GM12878 (cell line): ENCODE measurements around the gene S100A16. TPM values are rescaled to one million over a fixed set of nuclear protein-coding genes. Genes with fewer than 3 reads are reported as not detected.
A peak's percentile ranks its signal among the peaks of the same experiment; 100 is the strongest.

Experiments
- ATF7 ChIP-seq: fragments of 450-650 bp; IDR thresholded peaks from 2 replicates; pipeline ENCODE4 v1.6.1; 2016; ENCODE audit warnings: low read depth, mild to moderate bottlenecking
- CHD2 ChIP-seq: IDR thresholded peaks from 2 replicates; pipeline ENCODE4 v1.6.1; 2011; ENCODE audit warnings: low read depth, low read length, improper control_type of control experiment, borderline replicate concordance
- FOXM1 ChIP-seq: IDR thresholded peaks from 2 replicates; pipeline ENCODE4 v1.6.1; 2012; ENCODE audit warnings: low read depth, mild to moderate bottlenecking, inconsistent platforms, low read length, moderate library complexity
- IKZF2 ChIP-seq, 2 experiments: fragments of 450-650 bp; IDR thresholded peaks; 2 replicates each; pipeline ENCODE4 v1.6.1; 2017; ENCODE audit warnings: mild to moderate bottlenecking in 2 of 2, moderate library complexity in 2 of 2
- MTA2 ChIP-seq: fragments of 450-650 bp; IDR thresholded peaks from 2 replicates; pipeline ENCODE4 v1.6.1; 2016; ENCODE audit warnings: low read depth, mild to moderate bottlenecking, moderate library complexity
- PAX8 ChIP-seq: fragments of 450-650 bp; IDR thresholded peaks from 2 replicates; pipeline ENCODE4 v1.6.1; 2017; ENCODE audit warnings: mild to moderate bottlenecking, moderate library complexity
- TBL1XR1 ChIP-seq: IDR thresholded peaks from 2 replicates; pipeline ENCODE4 v1.6.1; 2012; ENCODE audit warnings: low read depth, low read length, improper control_type of control experiment
- TCF12 ChIP-seq: IDR thresholded peaks from 2 replicates; pipeline ENCODE4 v1.6.1; 2011; ENCODE audit warnings: low read depth, mild to moderate bottlenecking, low read length
- ZNF24 ChIP-seq: fragments of 450-650 bp; IDR thresholded peaks from 2 replicates; pipeline ENCODE4 v1.6.1; 2017; ENCODE audit warnings: antibody characterized with exemption, mild to moderate bottlenecking
- ZNF384 ChIP-seq: IDR thresholded peaks from 2 replicates; pipeline ENCODE4 v1.6.1; 2012; ENCODE audit warnings: low read depth, mild to moderate bottlenecking, low read length, improper control_type of control experiment, borderline replicate concordance
- ZNF622 ChIP-seq: fragments of 450-650 bp; IDR thresholded peaks from 2 replicates; pipeline ENCODE4 v1.6.1; 2017; ENCODE audit warnings: mild to moderate bottlenecking, inconsistent platforms
- ZSCAN29 ChIP-seq: fragments of 450-650 bp; IDR thresholded peaks from 2 replicates; pipeline ENCODE4 v1.6.1; 2017; ENCODE audit warnings: mild to moderate bottlenecking, moderate library complexity
- polyA plus RNA-seq, 11 experiments: library from polyadenylated mRNA; depleted of rRNA in 4 of 11; unstranded in 6 of 11; stranded (reverse) in 5 of 11; fragments of >200 nt; fragmentation: Nextera tagmentation in 4 of 11; fragmentation: Illumina TruSeq in 1 of 11; extraction: Ambion mirVana in 4 of 11; extraction: Trizol in 1 of 11; gene quantifications; 1 replicate in 1 of 11; 2 replicates in 10 of 11; pipeline versions ENCODE4 v1.2.1 to v1.2.3, GENCODE V29; 2011 to 2016; ENCODE audit warnings: inconsistent platforms in 2 of 11, missing spikeins in 2 of 11, low read depth in 1 of 11
- total RNA-seq, 4 experiments: library from RNA; depleted of rRNA in 3 of 4; stranded (reverse); fragments of >200 nt in 3 of 4; fragmentation: Illumina TruSeq in 1 of 4; extraction: Trizol in 1 of 4; gene quantifications; 2 replicates each; pipeline versions ENCODE4 v1.2.1 to v1.2.3, GENCODE V29; 2013 to 2021
- TF ChIP-seq, protein P1 (sequence below): IDR thresholded peaks from 2 replicates; pipeline ENCODE4 v1.6.1; 2011; ENCODE audit warnings: low read depth, low read length, improper control_type of control experiment, borderline replicate concordance
- TF ChIP-seq, protein P2 (sequence below): fragments of 450-650 bp; IDR thresholded peaks from 2 replicates; pipeline ENCODE4 v1.6.1; 2017; ENCODE audit warnings: mild to moderate bottlenecking, low read depth, inconsistent platforms; ENCODE audit not compliant: poor library complexity, severe bottlenecking
- TF ChIP-seq, protein P3 (sequence below): fragments of 450-650 bp; IDR thresholded peaks from 2 replicates; pipeline ENCODE4 v1.6.1; 2017; ENCODE audit warnings: mild to moderate bottlenecking, moderate library complexity
- TF ChIP-seq, protein P4 (sequence below): fragments of 450-650 bp; IDR thresholded peaks from 2 replicates; pipeline ENCODE4 v1.6.1; 2017; ENCODE audit warnings: antibody characterized with exemption, mild to moderate bottlenecking, moderate library complexity
- TF ChIP-seq, protein P5 (sequence below): IDR thresholded peaks from 2 replicates; pipeline ENCODE4 v1.6.1; 2011; ENCODE audit warnings: borderline replicate concordance, low read depth, mild to moderate bottlenecking, moderate library complexity, low read length; ENCODE audit not compliant: insufficient read depth, poor library complexity, severe bottlenecking

S100A16 gene
- total and polyA plus RNA-seq, 10 of the 15 experiments (the other 5 are each of a cell fraction or from before 2014, with no cell fraction given): 0.14 to 0.51 (median 0.25) TPM; not detected in 6

DNA sequence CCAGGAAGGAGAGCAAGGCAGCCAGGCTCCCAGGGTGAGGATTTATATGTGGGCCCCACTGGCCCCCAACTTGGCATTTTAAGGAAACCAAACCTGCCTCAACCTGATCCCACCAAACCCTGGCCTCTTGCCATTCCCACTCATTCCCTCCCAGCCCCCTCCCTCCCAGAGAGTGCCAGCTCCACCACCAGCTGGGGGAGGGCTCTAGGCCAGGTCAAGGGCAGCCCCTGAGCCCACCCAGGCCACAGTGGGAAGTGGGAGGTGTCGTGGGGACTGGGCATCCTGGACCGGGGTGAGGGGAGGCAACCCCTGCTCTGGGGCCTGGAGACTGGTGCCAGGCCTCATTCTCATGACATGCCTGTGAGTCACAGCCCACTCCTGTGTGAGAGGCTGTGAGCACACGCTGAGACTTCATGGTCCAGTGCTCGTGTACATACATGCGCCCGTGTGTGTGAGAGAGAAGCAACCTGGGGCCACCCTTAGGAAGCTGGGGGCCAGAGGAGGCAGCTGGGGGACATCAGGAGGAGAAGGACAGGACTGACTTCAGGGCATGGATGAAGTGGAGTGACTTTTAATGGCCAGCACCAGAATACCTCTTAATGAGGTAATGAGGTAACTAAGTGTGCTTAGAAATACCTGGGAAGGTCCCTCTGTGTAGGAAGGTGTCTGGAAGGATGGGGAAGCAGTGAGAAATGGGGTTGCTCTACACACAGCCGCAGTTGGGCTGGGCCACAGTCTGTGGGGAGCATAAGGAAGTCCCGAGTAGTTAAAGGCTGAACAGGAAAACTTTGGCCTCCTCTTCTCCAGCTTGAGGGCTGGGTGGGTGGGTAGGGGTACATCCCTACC, 47.2 kb downstream of the S100A16 start, which contains the start of gene S100A2 (continued):
- TF ChIP-seq TCF12: 0 out of 2 replicates have a peak, but pooled peaks have one; percentile 19
- TF ChIP-seq ZNF622: no peak
- no peak for TF ChIP-seq TBL1XR1
- TF ChIP-seq, protein P1, sequence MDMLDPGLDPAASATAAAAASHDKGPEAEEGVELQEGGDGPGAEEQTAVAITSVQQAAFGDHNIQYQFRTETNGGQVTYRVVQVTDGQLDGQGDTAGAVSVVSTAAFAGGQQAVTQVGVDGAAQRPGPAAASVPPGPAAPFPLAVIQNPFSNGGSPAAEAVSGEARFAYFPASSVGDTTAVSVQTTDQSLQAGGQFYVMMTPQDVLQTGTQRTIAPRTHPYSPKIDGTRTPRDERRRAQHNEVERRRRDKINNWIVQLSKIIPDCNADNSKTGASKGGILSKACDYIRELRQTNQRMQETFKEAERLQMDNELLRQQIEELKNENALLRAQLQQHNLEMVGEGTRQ: no peak
- no peak for TF ChIP-seq ZSCAN29
- peak; percentile 59; the same call in 1 of the 2 replicates for TF ChIP-seq MTA2
- TF ChIP-seq, protein P2, sequence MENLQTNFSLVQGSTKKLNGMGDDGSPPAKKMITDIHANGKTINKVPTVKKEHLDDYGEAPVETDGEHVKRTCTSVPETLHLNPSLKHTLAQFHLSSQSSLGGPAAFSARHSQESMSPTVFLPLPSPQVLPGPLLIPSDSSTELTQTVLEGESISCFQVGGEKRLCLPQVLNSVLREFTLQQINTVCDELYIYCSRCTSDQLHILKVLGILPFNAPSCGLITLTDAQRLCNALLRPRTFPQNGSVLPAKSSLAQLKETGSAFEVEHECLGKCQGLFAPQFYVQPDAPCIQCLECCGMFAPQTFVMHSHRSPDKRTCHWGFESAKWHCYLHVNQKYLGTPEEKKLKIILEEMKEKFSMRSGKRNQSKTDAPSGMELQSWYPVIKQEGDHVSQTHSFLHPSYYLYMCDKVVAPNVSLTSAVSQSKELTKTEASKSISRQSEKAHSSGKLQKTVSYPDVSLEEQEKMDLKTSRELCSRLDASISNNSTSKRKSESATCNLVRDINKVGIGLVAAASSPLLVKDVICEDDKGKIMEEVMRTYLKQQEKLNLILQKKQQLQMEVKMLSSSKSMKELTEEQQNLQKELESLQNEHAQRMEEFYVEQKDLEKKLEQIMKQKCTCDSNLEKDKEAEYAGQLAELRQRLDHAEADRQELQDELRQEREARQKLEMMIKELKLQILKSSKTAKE: no peak
- peak; percentile 14; the same call in 1 of the 2 replicates for TF ChIP-seq ZNF384
- 0 out of 2 replicates have a peak, but pooled peaks have one; percentile 39 for TF ChIP-seq PAX8
- TF ChIP-seq IKZF2 (IDR thresholded peaks at IDR 0.05): peak; percentile 22 to 37; a peak in 2 of 4 replicates
- TF ChIP-seq, protein P3, sequence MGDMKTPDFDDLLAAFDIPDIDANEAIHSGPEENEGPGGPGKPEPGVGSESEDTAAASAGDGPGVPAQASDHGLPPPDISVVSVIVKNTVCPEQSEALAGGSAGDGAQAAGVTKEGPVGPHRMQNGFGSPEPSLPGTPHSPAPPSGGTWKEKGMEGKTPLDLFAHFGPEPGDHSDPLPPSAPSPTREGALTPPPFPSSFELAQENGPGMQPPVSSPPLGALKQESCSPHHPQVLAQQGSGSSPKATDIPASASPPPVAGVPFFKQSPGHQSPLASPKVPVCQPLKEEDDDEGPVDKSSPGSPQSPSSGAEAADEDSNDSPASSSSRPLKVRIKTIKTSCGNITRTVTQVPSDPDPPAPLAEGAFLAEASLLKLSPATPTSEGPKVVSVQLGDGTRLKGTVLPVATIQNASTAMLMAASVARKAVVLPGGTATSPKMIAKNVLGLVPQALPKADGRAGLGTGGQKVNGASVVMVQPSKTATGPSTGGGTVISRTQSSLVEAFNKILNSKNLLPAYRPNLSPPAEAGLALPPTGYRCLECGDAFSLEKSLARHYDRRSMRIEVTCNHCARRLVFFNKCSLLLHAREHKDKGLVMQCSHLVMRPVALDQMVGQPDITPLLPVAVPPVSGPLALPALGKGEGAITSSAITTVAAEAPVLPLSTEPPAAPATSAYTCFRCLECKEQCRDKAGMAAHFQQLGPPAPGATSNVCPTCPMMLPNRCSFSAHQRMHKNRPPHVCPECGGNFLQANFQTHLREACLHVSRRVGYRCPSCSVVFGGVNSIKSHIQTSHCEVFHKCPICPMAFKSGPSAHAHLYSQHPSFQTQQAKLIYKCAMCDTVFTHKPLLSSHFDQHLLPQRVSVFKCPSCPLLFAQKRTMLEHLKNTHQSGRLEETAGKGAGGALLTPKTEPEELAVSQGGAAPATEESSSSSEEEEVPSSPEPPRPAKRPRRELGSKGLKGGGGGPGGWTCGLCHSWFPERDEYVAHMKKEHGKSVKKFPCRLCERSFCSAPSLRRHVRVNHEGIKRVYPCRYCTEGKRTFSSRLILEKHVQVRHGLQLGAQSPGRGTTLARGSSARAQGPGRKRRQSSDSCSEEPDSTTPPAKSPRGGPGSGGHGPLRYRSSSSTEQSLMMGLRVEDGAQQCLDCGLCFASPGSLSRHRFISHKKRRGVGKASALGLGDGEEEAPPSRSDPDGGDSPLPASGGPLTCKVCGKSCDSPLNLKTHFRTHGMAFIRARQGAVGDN: peak; percentile 88
- TF ChIP-seq ATF7: peak; percentile 51; the same call in 1 of the 2 replicates
- 0 out of 2 replicates have a peak, but pooled peaks have one; percentile 13 for TF ChIP-seq CHD2
- TF ChIP-seq FOXM1: no peak
- TF ChIP-seq, protein P4, sequence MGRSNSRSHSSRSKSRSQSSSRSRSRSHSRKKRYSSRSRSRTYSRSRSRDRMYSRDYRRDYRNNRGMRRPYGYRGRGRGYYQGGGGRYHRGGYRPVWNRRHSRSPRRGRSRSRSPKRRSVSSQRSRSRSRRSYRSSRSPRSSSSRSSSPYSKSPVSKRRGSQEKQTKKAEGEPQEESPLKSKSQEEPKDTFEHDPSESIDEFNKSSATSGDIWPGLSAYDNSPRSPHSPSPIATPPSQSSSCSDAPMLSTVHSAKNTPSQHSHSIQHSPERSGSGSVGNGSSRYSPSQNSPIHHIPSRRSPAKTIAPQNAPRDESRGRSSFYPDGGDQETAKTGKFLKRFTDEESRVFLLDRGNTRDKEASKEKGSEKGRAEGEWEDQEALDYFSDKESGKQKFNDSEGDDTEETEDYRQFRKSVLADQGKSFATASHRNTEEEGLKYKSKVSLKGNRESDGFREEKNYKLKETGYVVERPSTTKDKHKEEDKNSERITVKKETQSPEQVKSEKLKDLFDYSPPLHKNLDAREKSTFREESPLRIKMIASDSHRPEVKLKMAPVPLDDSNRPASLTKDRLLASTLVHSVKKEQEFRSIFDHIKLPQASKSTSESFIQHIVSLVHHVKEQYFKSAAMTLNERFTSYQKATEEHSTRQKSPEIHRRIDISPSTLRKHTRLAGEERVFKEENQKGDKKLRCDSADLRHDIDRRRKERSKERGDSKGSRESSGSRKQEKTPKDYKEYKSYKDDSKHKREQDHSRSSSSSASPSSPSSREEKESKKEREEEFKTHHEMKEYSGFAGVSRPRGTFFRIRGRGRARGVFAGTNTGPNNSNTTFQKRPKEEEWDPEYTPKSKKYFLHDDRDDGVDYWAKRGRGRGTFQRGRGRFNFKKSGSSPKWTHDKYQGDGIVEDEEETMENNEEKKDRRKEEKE: no peak
- TF ChIP-seq, protein P5, sequence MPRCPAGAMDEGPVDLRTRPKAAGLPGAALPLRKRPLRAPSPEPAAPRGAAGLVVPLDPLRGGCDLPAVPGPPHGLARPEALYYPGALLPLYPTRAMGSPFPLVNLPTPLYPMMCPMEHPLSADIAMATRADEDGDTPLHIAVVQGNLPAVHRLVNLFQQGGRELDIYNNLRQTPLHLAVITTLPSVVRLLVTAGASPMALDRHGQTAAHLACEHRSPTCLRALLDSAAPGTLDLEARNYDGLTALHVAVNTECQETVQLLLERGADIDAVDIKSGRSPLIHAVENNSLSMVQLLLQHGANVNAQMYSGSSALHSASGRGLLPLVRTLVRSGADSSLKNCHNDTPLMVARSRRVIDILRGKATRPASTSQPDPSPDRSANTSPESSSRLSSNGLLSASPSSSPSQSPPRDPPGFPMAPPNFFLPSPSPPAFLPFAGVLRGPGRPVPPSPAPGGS: no peak
- no peak for TF ChIP-seq ZNF24
